ENCODE results near the gene DDT.
"Not testable (repeated sequence)": the region's sequence is repeated elsewhere in the genome, so short reads cannot be mapped to it uniquely, and the experiment has no call there.

Gene DDT

GRCh38 chr22:23956301-23956900, 17.8 kb downstream of the DDT start:
- CTCF ChIA-PET; DNase-seq (ENCODE audit: low spot score); H3K27ac ChIP-seq; POLR2A ChIA-PET (ENCODE audit: low non-redundant PET): not testable (repeated sequence)

DNA sequence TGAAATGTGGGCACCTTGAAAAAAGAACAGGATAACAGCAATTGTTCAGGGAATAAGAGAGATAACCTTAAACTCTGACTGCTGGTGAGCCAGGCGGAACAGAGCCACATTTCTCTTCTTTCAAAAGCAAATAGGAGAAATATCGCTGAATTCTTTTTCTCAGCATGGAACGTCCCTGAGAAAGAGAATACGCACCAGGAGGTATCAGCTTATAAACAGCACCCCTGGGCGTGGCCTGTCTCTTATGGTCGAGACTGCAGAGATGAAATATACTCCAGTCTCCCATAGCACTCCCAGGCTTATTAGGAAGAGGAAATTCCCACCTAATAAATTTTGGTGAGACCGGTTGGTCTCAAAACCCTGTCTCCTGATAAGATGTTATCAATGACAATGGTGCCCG, 18.4 kb downstream of the DDT start:
- H3K27ac ChIP-seq; CTCF ChIA-PET; DNase-seq (ENCODE audit: low spot score); POLR2A ChIA-PET (ENCODE audit: low non-redundant PET): not testable (repeated sequence)

GRCh38 chr22:23954991-23955305, 19.3 kb downstream of the DDT start:
- DNase-seq (ENCODE audit: low spot score); CTCF ChIA-PET; POLR2A ChIA-PET (ENCODE audit: low non-redundant PET); H3K27ac ChIP-seq: not testable (repeated sequence)

GRCh38 chr22:23954193-23954990, 19.8 kb downstream of the DDT start:
- CTCF ChIA-PET; POLR2A ChIA-PET (ENCODE audit: low non-redundant PET); DNase-seq (ENCODE audit: low spot score); H3K27ac ChIP-seq: not testable (repeated sequence)

- H3K27ac ChIP-seq; POLR2A ChIA-PET (ENCODE audit: low non-redundant PET); CTCF ChIA-PET; DNase-seq (ENCODE audit: low spot score): not testable (repeated sequence)
Measured at GRCh38 chr22:23953485-23953884, 20.8 kb downstream of the DDT start.

DNA sequence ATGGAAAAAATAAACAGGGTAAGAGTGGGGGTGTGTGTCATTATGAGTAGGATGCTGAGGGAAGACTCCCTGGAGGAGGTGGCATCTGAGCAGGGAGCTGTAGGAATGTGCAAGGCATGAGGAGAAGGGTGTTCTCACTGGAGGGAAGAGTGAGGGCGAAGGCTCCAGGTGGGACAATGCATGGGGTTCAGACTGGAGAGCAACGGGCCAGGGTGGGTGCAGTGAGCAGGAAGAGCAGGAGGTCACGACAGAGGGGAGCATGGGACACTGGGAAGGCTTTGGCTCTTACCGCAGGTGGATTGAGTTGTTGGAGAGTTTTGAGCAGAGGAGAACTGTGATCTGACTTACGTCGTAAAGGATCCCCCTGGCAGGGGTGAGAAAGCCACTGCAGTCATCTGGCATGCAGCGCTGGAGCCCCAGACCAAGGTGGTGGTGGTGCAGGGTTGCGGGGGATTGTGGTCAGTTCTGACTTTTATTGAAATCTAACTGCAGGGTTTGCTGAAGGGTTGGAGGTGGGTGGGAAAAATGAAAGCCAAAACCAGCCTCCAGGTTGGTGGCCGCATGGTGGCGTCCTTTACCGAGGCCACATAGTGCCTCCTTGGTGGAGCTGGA, 21.3 kb downstream of the DDT start:
- POLR2A ChIA-PET (ENCODE audit: low non-redundant PET); CTCF ChIA-PET; H3K27ac ChIP-seq; DNase-seq (ENCODE audit: low spot score): not testable (repeated sequence)

GRCh38 chr22:23951383-23951782, 22.9 kb downstream of the DDT start:
- DNase-seq (ENCODE audit: low spot score); H3K27ac ChIP-seq; POLR2A ChIA-PET (ENCODE audit: low non-redundant PET); CTCF ChIA-PET: not testable (repeated sequence)

GRCh38 chr22:23949764-23950163, 24.5 kb downstream of the DDT start:
- POLR2A ChIA-PET (ENCODE audit: low non-redundant PET); CTCF ChIA-PET; H3K27ac ChIP-seq; DNase-seq (ENCODE audit: low spot score): not testable (repeated sequence)

- POLR2A ChIA-PET (ENCODE audit: low non-redundant PET); DNase-seq (ENCODE audit: low spot score); CTCF ChIA-PET; H3K27ac ChIP-seq: not testable (repeated sequence)
Measured at GRCh38 chr22:23947391-23947790, 26.9 kb downstream of the DDT start.

DNA sequence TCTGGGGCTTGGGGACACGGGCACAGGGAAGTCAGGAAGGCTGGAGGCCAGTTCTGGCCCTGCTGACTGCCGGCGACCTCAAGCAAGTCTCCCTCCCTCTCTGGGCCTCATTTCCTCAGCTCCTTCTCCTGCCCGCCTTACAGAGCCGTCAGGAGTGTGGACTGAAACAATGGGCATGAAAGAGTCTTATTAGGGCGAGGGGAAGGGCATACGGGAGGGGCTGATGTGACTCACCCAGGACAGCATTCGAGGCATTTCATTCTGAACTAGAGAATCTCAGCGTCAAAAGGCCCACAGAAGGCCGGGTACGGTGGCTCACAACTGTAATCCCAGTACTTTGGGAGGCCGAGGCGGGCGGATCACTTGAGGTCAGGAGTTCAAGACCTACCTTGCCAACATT, 34.1 kb downstream of the DDT start:
- CTCF ChIA-PET; POLR2A ChIA-PET (ENCODE audit: low non-redundant PET): not testable (repeated sequence)

GRCh38 chr22:23939017-23939357, 35.3 kb downstream of the DDT start:
- DNase-seq (ENCODE audit: low spot score): no peak
- CTCF ChIA-PET: no interaction called here
- TF ChIP-seq, protein P1, sequence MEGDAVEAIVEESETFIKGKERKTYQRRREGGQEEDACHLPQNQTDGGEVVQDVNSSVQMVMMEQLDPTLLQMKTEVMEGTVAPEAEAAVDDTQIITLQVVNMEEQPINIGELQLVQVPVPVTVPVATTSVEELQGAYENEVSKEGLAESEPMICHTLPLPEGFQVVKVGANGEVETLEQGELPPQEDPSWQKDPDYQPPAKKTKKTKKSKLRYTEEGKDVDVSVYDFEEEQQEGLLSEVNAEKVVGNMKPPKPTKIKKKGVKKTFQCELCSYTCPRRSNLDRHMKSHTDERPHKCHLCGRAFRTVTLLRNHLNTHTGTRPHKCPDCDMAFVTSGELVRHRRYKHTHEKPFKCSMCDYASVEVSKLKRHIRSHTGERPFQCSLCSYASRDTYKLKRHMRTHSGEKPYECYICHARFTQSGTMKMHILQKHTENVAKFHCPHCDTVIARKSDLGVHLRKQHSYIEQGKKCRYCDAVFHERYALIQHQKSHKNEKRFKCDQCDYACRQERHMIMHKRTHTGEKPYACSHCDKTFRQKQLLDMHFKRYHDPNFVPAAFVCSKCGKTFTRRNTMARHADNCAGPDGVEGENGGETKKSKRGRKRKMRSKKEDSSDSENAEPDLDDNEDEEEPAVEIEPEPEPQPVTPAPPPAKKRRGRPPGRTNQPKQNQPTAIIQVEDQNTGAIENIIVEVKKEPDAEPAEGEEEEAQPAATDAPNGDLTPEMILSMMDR (conservative IDR thresholded peaks at IDR 0.05; ENCODE audit: low read depth): no peak
- H3K27ac ChIP-seq: no peak overlapping the region
- POLR2A ChIA-PET (ENCODE audit: low non-redundant PET): no interaction called here

More for the DNA sequence above, 34.1 kb downstream of the DDT start:
- DNase-seq (ENCODE audit: low spot score); H3K27ac ChIP-seq: not testable (repeated sequence)

DNA sequence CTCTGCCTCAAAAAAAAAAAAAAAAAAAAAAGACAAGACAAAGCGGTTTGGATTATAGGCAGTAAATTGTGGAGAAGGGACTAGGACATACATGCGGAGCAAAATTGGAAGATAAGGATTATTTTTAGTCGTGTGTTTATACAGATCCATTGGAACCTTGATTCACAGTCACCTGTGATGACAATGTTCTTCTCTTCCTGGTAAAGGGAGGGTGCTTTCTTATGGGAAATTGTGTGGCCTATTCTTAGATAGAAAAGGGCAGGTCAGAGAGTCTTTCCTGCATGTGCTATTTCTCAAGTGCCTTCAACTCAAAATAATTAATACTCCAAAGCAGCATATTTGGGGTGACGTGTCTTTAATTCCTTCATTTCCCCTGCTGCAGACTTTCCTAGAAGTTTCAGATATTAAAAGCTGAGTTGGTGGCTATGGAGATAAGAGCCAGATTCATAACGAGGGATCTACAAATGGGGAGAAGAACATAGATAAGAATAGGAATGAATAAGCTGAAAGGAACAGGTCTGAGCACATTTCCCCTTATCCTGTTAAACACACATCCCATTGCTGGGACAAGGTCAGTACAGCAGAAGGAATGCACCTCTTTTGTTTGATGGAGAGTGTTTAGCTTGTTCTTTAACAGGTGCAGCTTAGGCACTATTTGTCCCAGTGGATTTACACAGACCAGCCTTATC, 35.8 kb downstream of the DDT start:
- ChIA-PET POLR2A (ENCODE audit: low non-redundant PET) (no interaction called here), CTCF (no interaction called here)
- no peak overlapping the region for H3K27ac ChIP-seq
- DNase-seq (ENCODE audit: low spot score): no peak
- TF ChIP-seq, protein P1 (conservative IDR thresholded peaks at IDR 0.05; ENCODE audit: low read depth): no peak
